ENCODE data around the gene CAVIN1. TPM values are rescaled to one million over a fixed set of nuclear protein-coding genes. Genes with fewer than 3 reads are reported as not detected.
A peak's percentile ranks its signal among the peaks of the same experiment; 100 is the strongest.

CAVIN1 gene
- total RNA-seq, 1 donor from 2014 or later, result 5.5 TPM

DNA sequence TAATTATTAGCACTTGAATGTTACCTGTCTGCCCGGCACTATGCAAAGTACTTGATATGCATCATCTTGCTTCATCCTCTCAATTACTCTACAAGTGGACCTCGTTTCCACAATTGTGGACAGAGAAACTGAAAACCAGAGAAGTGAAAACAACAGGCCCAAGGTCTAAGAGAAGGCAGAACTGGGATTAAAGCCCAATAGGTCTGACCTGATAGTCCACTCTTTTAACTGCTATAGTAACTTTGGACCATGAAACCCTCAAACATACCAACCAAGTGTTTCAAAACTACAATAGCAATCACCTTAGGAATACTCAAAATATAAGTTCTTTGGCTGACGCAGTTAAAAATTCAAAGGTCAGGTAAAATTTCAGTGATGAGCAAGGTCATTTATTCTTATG lies 42.1 kb downstream of the CAVIN1 start:
- TF ChIP-seq EZH2 (IDR thresholded peaks at IDR 0.05) (no peak), EZH2phosphoT487 (IDR thresholded peaks at IDR 0.05) (no peak)
- TF ChIP-seq, protein P1, sequence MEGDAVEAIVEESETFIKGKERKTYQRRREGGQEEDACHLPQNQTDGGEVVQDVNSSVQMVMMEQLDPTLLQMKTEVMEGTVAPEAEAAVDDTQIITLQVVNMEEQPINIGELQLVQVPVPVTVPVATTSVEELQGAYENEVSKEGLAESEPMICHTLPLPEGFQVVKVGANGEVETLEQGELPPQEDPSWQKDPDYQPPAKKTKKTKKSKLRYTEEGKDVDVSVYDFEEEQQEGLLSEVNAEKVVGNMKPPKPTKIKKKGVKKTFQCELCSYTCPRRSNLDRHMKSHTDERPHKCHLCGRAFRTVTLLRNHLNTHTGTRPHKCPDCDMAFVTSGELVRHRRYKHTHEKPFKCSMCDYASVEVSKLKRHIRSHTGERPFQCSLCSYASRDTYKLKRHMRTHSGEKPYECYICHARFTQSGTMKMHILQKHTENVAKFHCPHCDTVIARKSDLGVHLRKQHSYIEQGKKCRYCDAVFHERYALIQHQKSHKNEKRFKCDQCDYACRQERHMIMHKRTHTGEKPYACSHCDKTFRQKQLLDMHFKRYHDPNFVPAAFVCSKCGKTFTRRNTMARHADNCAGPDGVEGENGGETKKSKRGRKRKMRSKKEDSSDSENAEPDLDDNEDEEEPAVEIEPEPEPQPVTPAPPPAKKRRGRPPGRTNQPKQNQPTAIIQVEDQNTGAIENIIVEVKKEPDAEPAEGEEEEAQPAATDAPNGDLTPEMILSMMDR (IDR thresholded peaks at IDR 0.05), result no peak
- Histone ChIP-seq H3K9me3 (ENCODE audit: low read depth) (no peaks in the 10 kb centered on the region), H4K20me1 (ENCODE audit: low read depth) (peaks cover 12% of the 10 kb centered on the region), H3K9ac (no peak overlapping the region), H3K4me2 (no peak overlapping the region), H3F3A (ENCODE audit: low read depth) (peaks cover 23% of the 10 kb centered on the region), H3K79me2 (ENCODE audit: low read depth) (peaks cover 99% of the 10 kb centered on the region), H3K4me3 (no peak overlapping the region), H3K36me3 (no peaks in the 10 kb centered on the region), H2AFZ (replicated peaks) (no peak overlapping the region), H3K4me1 (peaks cover 14% of the 10 kb centered on the region), H3K27ac (no peak overlapping the region), H3K27me3 (no peaks in the 10 kb centered on the region)
- Mint-ChIP-seq H3K4me3 (no peak overlapping the region), H3K27ac (no peak overlapping the region), H3K4me1 (peaks cover 19% of the 10 kb centered on the region), H3K36me3 (peaks cover 8% of the 10 kb centered on the region), H3K9me3 (no peaks in the 10 kb centered on the region), H3K27me3 (ENCODE audit: insufficient read depth, low read depth) (no peaks in the 10 kb centered on the region)
- DNase-seq (ENCODE audit: low spot score), result no peak

DNA sequence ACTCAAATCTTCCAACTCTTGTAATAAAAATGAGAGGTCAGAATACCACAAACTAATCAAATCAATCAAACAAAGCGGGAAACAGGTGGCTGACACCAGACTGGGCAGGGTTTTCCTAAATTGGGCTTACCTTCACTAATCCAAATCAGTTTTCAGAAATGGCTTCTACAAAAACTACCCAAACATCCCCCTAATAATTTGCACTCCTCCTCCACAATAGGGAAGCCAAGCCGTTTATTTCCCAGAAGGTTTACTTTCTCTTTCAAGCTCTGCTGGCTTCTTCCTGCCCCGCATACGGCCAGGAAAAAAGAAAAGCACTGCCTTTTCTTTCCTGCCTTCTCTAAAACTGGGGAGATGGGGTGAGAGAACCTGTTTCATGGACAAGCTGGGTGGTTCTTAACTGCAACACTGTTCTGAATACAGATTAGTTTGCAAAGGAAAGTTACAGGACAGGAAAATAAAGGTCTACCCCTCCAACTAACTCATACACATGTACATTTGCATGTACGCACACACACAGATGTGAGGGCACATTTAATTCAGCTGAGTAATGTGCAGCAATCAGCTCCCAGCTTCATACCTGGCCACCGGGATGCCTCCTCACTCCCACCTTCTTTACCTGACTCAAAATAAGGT lies 44.0 kb downstream of the CAVIN1 start:
- H2AFZ ChIP-seq (replicated peaks), result no peak overlapping the region
- no peaks in the 10 kb centered on the region for H3K9me3 ChIP-seq (ENCODE audit: low read depth)
- no peaks in the 10 kb centered on the region for H3K27me3 Mint-ChIP-seq (ENCODE audit: insufficient read depth, low read depth)
- peaks cover 14% of the 10 kb centered on the region for H3K4me1 ChIP-seq
- peaks cover 4% of the 10 kb centered on the region for H3K36me3 Mint-ChIP-seq
- H3K9me3 Mint-ChIP-seq, result no peaks in the 10 kb centered on the region
- peak overlapping the region; percentile 81 for H3K27ac ChIP-seq
- peaks cover 23% of the 10 kb centered on the region for H3F3A ChIP-seq (ENCODE audit: low read depth)
- no peaks in the 10 kb centered on the region for H3K27me3 ChIP-seq
- TF ChIP-seq, protein P1 (IDR thresholded peaks at IDR 0.05), result no peak
- TF ChIP-seq EZH2 (IDR thresholded peaks at IDR 0.05) (no peak), EZH2phosphoT487 (IDR thresholded peaks at IDR 0.05) (no peak)
- no peak for DNase-seq (ENCODE audit: low spot score)
- H3K4me3 ChIP-seq, result no peak overlapping the region
- peaks cover 12% of the 10 kb centered on the region for H4K20me1 ChIP-seq (ENCODE audit: low read depth)
- H3K4me2 ChIP-seq, result peak overlapping the region; percentile 49
- no peaks in the 10 kb centered on the region for H3K36me3 ChIP-seq
- H3K27ac Mint-ChIP-seq, result peak overlapping the region; percentile 67
- H3K79me2 ChIP-seq (ENCODE audit: low read depth), result peaks cover 96% of the 10 kb centered on the region
- no peak overlapping the region for H3K4me3 Mint-ChIP-seq
- H3K4me1 Mint-ChIP-seq, result peaks cover 19% of the 10 kb centered on the region
- H3K9ac ChIP-seq, result no peak overlapping the region

DNA sequence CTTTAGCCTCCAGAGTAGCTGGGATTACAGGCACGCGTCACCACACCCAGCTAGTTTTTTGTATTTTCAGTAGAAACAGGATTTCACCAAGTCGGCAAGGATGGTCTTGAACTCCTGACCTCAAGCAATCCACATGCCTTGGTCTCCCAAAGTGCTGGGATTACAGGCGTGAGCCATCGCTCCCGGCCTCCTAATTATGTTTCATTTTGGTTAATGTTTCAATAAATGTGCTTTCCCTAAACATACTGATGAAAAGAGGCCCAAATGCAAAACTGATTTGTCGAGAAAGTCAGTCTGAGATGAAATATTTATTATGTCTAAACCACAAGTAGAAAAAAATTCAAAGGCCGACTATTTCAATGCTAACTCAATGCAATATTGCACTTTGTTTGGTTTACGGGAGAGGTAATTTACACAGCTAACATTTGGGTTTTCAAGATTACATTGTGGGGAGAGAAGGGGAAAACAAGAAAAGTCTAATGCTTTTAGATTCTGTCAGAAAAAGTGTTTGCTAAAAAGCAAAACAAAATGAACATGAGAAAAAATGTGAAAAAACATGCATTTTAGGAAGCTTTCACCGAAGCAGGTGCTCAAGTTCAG lies 44.6 kb downstream of the CAVIN1 start:
- H3K9me3 Mint-ChIP-seq, result no peaks in the 10 kb centered on the region
- H3K27me3 ChIP-seq, result no peaks in the 10 kb centered on the region
- peak overlapping the region; percentile 81 for H3K27ac ChIP-seq
- H3K36me3 Mint-ChIP-seq, result peaks cover 4% of the 10 kb centered on the region
- H3F3A ChIP-seq (ENCODE audit: low read depth), result peaks cover 23% of the 10 kb centered on the region
- peaks cover 19% of the 10 kb centered on the region for H3K4me1 Mint-ChIP-seq
- peaks cover 12% of the 10 kb centered on the region for H4K20me1 ChIP-seq (ENCODE audit: low read depth)
- H3K27ac Mint-ChIP-seq, result no peak overlapping the region
- DNase-seq (ENCODE audit: low spot score), result no peak
- H3K36me3 ChIP-seq, result no peaks in the 10 kb centered on the region
- no peaks in the 10 kb centered on the region for H3K9me3 ChIP-seq (ENCODE audit: low read depth)
- peak overlapping the region; percentile 49 for H3K4me2 ChIP-seq
- H3K4me3 Mint-ChIP-seq, result no peak overlapping the region
- no peak overlapping the region for H3K9ac ChIP-seq
- peaks cover 96% of the 10 kb centered on the region for H3K79me2 ChIP-seq (ENCODE audit: low read depth)
- no peaks in the 10 kb centered on the region for H3K27me3 Mint-ChIP-seq (ENCODE audit: insufficient read depth, low read depth)
- H3K4me3 ChIP-seq, result no peak overlapping the region
- TF ChIP-seq EZH2 (IDR thresholded peaks at IDR 0.05) (no peak), EZH2phosphoT487 (IDR thresholded peaks at IDR 0.05) (no peak)
- TF ChIP-seq, protein P1 (IDR thresholded peaks at IDR 0.05), result no peak
- H2AFZ ChIP-seq (replicated peaks), result no peak overlapping the region
- peaks cover 14% of the 10 kb centered on the region for H3K4me1 ChIP-seq

All from neural progenitor cell (in vitro differentiated cells).